Activated CD4-positive, CD25-positive, alpha-beta regulatory T cell treated with anti-CD3 and anti-CD28 coated beads, Interleukin-2, amount 50 U/mL, for 72 hours (primary cell): ENCODE measurements around the gene SYNDIG1L.
"Not testable (repeated sequence)": the region's sequence is repeated elsewhere in the genome, so short reads cannot be mapped to it uniquely, and the experiment has no call there.

ENCODE experiments used
- DNase-seq: peaks from one replicate; pipeline ENCODE4 v3.0.0; 2021

SYNDIG1L gene

DNA sequence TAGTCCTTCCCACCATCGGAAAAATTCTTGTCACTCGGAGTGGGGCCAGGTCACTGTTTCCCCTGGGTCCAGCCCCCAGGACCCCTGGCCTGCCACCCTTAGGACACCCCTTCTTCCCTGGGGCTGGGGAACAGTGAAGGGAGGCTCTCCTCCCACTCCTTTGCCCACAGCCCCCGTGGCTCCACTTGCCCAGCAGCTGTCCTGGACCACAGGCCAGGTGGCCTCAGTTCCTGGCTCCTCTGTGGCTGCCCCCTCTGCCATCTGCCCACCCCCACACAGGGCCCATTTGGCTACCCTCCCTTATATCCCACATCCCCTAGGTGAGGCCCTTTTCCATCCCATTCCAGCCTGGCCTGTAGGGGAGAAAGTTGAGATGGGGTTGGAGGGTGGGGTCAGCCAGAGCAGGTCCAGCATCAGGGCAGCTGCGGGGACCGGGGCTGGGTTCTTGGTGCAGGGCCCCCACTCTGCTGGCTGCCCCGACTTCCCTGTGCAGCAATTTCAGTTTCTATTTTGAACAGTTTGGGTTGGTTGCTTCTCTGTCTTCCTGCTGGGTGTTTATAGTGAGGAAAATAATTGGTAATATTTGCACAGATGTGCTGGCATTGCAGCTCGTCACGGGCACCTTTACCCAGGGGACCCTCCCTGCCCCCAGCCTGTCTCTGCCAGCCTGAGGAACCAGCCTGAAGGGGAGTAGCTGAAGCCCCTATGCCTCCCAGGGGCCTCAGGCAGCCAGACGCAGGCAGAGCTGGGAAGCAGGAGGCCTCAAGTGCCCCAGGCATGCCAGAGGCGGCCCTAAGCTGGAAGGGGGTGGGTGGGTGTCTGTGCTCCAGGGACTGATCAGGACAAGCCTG, 23.4 kb downstream of the SYNDIG1L start:
- DNase-seq = no peak

DNA sequence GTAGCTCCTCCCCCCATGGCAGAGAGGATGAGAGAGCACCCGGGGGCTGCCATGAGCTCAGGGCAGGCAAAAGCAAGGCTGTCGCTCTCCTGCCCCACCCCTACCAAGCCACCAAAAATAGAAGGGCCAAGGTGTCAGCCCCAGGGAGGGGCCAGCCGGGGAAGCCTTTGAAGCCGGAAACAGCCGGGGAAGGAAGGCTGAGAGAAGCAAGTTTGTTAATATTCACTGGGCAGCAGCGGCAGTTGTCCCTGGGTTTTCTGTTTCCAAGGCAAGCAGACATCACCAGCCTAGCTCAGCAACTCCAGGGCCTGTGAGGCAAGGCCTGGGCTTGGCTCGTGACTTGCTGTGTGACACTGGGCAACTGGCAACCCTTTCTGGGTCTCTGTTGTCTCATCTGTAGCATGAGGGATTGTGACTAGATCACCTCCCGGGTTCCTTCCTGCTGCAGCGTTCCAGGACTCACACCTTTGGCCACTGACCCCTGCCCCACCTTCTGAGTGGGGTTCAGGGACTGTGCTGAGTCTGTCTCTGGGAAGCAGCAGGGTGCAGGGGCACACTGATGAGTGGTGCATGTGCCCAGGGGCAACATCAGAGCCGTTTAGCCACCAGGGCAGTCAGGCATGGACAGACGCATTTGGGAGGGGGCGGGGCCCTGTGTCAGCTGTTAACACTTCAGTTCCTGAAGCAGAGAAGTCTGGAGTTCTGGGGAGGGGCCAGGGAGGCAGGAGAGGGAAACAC, 24.3 kb downstream of the SYNDIG1L start:
- DNase-seq = peak; percentile 62

DNA sequence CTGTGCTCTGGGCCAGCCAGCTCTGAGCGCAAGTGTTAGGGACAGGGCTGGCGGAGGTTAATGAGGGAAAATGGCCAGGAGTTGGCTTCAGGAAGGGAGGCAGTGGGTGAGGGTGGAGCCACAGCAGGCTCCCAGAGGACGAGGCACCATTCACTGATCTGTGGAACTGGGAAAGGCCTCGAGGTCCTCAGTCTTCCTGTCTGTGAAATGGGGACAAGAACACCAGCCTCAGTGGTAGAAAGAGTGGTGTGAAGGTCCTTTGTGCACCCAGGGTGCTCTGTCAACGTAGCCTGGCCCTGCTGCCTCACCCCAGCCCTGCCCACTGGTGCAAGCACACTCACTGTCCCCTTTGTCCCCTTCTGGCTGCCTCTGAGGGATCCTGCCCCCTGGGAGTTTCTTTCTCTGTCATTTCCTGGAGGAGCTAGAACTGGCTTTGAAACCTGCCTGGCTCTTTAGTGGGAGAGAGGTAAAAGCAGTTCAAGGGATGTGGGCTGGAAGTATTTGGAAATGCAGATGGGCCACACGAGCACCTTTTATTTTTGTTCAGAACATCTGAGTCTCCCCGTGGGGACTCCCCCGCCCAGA, 25.0 kb downstream of the SYNDIG1L start:
- no peak for DNase-seq

DNA sequence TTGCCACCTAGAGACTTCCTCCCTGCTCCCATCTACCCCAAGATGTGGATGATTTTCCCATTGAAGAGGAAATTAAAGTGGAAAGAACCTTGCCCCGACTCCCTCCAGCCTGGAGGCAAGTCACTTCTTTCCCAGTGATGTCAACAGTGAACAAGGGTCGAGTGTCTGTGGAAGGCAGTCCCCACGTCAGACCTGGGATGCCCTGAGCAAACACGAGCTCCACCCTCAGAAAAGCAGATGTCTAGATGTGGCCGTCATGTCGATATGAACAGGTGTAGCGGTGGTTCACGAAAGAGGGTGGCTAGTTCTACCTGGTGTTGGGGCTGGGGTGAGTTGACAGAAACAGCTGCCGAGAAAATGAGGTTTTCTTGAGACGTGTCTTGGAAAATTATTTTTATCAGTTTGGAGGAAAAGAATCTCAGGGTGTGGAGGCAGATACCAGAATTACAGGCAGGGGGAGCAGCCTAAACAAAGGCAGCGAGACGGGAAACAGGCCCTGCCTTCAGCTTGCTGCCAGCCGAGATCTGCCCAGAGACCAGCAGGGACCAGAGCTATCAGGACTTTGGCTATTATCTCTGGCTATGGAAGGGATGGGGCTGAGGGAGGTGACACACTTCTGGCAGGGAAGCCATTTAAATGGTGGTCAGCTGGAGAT, 25.9 kb downstream of the SYNDIG1L start:
- no peak for DNase-seq

DNA sequence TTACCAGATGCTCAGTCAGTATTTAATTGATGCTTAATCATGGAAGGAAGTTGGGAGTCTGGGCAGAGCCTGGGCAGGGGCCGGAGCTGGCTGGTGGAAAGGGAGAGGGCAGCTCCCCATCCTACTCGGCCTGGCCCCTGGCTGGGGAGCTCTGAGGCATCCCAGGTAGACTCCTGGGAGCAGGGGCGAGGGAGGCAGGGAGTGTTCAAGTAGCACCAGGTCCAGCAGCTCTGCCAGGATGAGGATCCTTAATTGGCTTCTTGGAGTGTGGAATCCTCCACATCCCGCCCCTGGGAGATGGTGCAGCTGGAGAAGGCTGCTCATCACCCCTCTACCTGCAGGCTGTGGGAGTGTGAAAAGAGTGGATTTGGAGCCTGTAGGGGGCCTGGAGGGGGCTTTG, 30.9 kb downstream of the SYNDIG1L start:
- no peak for DNase-seq

DNA sequence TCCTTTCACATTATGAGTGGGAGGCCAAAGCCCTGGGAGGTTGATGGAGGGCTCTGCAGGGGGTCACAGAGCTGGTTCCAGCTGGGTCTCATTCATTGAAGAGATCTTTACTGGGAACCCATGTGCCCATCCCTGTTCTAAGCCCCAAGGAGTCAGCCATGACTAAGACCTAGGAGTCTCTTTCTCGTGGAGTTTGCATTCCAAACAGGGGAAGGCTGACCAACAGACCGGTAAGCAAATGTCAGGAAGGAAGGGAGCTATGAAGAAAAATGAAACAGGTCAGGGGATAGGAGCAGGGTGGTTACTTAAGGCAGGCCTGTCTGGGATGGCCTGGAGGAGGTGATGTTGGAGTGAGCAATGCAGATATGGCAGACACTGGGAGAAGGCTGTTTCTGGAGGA, 31.5 kb downstream of the SYNDIG1L start:
- DNase-seq = no peak

DNA sequence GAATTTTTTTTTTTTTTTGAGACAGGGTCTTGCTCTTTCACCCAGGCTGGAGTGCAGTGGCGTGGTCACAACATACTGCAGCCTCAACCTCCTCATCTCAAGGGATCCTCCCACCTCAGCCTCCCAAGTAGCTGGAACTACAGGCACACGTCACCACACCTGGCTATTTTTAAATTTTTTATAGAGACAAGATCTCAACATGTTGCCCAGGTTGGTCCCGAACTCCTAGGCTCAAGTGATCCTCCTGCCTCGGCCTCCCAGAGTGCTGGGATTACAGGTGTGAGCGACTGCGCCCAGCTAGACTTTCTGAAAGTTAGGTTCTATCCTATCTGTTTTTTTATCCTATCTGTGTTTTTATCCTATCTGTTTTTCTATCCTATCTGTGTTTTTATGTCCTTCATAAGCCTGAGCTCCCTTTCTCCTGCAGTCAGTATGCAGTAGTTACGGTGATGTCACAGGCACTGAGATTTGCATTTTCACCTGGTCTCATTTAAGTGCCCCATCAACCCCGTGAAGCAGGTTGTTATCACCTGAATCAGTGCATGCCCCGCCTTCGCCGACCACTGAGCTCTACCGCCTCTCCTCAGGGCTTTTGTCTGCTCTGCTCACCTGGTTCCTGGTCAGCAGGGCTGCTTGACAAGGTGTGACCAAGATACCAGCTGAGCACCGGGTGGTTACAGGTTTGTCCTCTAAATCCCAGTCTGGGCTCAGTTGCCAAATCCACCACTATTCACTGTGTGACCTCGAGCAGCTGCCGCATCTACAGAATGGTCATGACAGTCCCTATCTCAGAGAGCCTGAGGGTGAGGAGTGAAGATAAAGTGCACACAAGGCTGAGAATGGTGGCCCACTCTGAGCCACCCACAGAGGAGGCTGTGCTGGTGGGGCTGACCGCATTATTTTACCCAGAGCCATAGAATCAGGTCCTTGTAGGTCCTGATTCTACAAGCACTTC, 33.1 kb downstream of the SYNDIG1L start:
- no peak for DNase-seq

DNA sequence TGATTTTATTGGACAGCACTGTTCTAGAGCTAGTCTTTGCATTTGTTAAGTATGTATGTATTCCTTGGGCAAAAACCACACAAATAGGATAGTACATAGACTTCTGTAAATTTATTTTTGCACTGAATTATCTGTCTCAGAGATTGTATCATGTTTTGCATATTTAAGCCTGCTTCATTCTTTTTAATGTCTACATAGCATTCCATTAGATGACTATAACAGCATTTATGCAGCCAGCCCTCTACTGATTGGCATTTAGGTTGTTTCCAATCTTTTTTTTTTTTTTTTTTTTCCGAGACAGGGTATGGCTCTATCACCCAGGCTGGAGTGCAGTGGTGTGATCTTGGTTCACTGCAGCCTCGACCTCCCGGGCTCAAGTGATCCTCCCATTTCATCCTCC, 34.5 kb downstream of the SYNDIG1L start:
- DNase-seq = no peak

DNA sequence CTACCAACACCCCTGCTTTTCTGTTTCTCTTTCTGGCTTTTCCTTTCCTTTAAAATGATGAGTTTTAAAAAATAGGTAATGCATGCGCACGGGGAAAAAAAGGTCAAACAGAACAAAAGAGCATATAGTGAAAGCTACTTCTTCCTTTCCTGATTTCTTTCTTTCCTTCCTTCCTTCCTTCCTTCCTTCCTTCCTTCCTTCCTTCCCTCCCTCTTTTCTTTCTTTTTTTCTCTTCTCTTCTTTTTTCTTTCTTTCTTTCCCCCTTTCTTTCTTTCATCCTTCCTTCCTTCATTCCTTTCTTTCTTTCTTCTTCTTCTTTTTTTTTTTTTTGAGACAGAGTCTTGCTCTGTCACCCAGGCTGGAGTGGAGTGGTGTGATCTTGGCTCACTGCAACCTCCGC, 35.5 kb downstream of the SYNDIG1L start:
- DNase-seq = not testable (repeated sequence)

DNA sequence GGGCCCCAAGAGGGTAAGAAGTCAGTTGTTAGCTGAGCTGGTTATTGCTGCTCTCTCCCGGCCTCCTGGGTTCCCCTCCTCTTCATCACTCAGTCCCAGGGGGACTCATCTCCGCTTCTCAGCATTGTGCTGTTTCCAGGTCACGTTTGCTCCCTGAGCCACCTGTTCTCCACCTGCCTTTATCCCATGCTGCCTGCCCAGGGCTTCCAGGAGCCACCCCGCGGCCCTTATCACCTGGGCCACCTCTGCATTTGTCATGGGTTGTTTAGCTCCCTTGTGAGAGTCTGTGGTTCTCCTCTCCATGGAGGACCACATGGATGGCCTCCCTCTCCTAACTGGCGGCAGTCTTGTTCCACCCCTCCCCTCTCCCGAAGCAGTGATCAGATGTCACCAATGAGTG, 36.0 kb downstream of the SYNDIG1L start:
- no peak for DNase-seq

DNA sequence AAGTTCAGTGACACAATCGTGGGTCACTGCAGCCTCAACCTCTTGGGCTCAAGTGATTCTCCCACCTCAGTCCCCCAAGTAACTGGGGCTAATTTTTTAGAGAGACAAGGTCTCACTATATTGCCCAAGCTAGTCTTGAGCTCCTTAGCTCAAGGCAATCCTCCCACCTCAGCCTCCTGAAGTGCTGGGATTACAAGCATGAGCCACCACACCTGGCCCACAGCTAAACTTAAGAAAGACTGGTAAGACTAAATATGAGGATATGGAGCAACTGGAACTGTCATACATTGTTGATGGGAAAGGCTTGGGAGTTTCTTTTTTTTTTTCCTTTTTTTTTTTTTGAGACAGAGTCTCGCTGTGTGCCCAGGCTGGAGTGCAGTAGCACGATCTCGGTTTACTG, 43.8 kb downstream of the SYNDIG1L start:
- no peak for DNase-seq

DNA sequence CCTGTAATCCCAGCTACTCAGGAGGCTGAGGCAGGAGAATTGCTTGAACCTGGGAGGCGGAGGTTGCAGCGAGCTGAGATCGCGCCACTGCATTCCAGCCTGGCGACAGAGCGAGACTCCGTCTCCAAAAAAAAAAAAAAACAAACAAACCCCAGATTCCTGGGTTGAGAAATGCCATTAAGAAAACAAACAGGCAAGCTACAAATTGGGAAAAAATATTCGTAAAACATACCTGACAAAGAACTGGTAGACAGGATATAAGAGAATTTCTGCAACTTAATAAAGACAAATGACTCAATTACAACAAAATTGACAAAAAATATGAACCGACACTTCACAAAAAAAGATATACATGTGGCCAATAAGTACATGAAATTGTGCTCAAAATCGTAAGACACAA, 44.4 kb downstream of the SYNDIG1L start:
- DNase-seq = not testable (repeated sequence)

DNA sequence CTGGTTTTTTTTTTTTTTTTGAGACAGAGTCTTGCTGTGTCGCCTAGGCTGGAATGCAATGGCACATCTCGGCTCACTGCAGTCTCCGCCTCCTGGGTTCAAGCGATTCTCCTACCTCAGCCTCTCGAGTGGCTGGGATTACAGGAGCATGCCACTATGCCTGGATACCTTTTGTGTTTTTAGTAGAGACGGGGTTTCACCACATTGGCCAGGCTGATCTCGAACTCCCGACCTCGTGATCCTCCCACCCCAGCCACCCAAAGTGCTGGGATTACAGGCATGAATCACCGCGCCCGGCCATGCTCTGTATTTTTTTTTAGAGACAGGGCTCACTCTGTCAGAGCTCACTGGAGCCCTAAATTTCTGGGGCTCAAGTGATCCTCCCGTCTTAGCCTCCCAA, 45.2 kb downstream of the SYNDIG1L start:
- no peak for DNase-seq

DNA sequence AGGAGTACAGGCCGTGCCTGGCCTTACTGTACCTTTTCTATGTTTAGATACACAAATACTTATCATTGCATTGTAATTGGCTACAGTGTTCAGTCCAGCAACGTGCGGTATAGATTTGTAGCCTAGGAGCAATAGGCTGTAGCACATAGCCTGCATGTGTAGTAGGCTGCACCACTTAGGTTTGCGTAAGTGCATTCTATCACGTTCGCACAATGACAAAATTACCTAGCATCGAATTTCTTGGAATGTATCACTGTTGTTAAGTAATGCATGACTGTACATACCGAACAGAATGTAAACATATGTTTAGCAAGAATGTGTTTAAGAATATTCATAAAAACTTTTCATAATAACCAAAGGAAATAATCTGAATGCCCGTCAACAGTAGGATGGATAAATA, 45.8 kb downstream of the SYNDIG1L start:
- no peak for DNase-seq

DNA sequence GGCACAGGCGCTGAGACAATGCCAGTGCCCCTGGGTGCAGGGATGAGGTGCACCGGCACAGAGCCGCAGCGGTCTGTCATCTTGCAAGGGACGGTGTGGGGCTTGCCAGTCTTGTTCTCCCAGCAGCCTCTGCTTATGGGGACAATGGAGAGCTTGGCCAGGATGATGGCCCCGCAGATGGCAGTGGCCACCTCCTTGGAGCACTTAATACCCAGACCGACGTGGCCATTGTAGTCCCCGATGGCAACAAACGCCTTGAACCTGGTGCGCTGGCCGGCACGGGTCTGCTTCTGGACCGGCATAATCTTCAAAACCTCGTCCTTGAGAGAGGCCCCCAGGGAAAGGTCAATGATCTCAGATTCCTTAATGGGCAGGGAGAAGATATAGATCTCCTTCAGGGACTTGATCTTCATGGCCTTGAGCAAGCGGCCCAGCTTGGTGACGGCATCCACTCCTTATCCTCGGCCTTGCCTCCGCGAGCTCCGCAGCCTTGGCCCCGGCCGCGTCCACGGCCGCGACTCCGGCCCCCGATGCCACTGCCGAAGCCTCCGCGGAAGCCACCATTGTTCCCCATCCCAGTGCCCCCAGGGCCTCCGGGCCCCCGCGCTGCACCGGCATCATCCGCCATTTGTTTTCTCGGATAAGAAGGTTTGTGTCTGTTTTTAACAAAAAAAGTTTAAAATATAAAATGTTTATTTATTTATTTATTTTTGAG, 47.9 kb downstream of the SYNDIG1L start:
- DNase-seq = no peak

DNA sequence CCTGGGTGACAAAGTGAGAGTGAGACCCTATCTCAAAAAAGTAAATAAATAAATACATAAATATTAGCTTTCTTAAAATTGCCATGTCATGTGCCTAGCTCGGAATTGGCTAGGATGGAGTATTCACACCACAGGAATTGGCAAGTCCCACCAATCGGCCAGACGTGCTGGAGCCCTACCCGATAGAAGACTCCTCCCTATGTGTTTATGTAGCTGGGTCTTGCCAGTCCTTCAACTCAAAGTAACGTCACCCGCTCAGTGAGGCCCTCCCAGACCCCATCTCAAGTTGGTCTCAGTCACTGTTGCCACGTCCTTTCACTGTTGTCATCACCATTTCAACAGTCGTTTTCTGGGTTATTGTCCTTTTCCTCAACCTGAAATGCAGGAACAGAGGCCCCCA, 57.6 kb downstream of the SYNDIG1L start:
- no peak for DNase-seq

DNA sequence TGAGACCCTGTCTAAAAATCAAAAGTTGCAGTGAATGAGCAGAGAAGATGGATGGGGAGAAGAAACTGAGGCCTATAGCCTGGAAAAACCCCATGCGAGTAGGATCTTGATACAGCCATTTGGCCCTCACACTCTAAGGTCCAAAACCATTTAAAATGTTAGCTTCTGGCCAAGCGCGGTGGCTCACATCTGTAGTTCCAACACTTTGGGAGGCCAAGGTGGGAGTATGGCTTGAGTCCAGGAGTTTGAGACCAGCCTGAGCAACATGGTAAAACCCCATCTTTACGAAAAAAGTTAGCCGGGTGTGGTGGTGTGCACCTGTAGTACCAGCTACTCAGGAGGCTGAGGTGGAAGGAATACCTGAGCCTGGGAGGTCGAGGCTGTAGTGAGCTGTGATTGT, 58.0 kb downstream of the SYNDIG1L start:
- DNase-seq = no peak

DNA sequence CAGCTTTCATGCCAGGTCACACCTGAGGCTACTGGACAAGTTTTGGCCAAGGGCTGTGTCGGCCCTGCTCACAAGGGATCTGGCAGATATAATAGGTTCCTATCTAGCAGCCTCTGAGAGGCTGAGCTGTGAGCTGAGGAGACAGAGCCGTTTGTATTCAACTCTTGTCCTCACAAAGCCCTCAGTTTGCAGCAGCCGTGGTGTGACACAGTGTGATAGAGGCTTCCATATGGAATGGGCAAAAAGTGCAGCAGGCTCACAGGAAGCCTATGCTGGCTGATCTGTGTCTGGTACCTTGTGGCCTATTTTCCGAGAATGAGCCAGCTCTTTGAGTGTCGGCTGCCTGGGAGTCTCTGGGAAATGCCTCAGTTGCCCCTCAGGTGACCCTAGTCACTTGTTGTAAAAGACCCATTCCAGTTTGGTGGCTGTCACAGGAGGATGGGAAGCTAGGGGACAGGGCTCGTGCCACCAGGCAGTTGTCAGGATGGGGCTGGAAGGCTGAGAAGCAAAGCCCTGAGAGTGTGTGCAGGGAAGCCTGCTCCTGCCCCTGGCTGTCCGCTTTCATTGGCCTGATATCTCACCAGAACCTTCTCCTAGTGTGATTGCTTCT, 61.6 kb downstream of the SYNDIG1L start:
- DNase-seq = no peak

DNA sequence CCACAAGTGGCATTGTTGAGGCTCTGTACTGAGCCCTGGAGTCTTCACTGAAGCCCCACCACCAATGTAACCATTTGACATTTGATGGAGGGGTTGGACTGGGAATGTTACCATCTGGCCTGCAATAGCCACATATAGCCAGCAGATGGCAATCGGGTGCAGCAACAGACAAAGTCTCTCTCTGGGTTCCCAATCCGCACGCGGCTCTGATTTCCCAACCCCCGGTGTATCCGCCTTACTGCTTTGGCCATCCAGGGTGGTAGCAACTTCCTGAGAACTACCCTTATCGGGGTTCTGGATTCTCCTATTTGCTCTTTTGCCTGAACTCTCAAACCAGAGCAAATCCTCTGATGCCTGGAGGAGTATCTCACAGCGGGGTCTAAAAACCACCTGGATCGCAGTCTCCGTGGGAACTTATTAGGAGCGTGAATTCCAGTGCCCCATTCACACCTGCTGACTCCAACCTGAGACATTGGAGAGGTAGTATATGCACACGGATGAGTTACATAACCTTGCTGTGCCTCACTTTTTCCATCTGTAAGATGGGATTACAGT, 63.6 kb downstream of the SYNDIG1L start:
- peak; percentile 67 for DNase-seq

DNA sequence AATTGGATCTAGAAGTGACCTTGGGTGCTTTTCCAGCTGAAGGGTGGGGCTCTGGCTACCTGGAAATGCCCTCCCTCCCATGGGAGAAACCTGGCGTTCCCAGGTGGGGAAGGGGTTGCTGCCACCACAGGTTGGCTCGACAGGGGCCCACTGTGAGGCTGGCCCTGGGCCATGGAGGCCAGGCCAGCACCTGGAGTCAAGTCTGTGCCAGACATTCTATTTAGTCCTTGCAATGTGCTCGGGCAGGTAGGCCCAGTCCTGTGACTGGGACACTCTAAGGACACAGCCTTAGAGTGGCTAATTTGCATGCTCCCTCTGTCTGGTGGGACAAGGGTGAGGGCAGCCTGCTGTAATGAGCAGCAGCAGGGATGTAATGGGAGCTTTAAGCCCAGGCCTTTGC, 65.8 kb downstream of the SYNDIG1L start:
- no peak for DNase-seq
